ES-I3 (cell line): Measurements from ENCODE around the gene ZCCHC24.

ENCODE experiments used
- H3K36me3 ChIP-seq: 2 replicates; pipeline ENCODE4 v1.6.1; 2013; ENCODE audit warnings: mild to moderate bottlenecking, low read length, control low read depth, moderate library complexity; ENCODE audit not compliant: insufficient read depth
- H3K4me1 ChIP-seq: 2 replicates; pipeline ENCODE4 v1.6.1; 2013; ENCODE audit warnings: mild to moderate bottlenecking, control low read depth, low read length; ENCODE audit not compliant: insufficient read depth
- H3K9ac ChIP-seq: 2 replicates; pipeline ENCODE4 v1.6.1; 2013; ENCODE audit warnings: low read depth, mild to moderate bottlenecking, low read length, moderate library complexity
- H3K9me3 ChIP-seq: 2 replicates; pipeline ENCODE4 v1.6.1; 2013; ENCODE audit warnings: mild to moderate bottlenecking, low read length, moderate library complexity; ENCODE audit not compliant: control insufficient read depth, insufficient read depth

Gene ZCCHC24

GRCh38 chr10:79391231-79392019, 54.0 kb downstream of the ZCCHC24 start:
- no peak overlapping the region for H3K9ac ChIP-seq
- H3K9me3 ChIP-seq: no peaks in the 10 kb centered on the region
- H3K36me3 ChIP-seq: no peaks in the 10 kb centered on the region
- peaks cover under 1% of the 10 kb centered on the region; the same call in 1 of the 2 replicates for H3K4me1 ChIP-seq

GRCh38 chr10:79390551-79391229, 54.7 kb downstream of the ZCCHC24 start:
- H3K4me1 ChIP-seq: peaks cover 3% of the 10 kb centered on the region; the same call in 1 of the 2 replicates
- H3K9ac ChIP-seq: no peak overlapping the region

GRCh38 chr10:79390057-79390456, 55.4 kb downstream of the ZCCHC24 start:
- H3K9me3 ChIP-seq: no peaks in the 10 kb centered on the region
- H3K36me3 ChIP-seq: no peaks in the 10 kb centered on the region
- peaks cover 3% of the 10 kb centered on the region; the same call in 1 of the 2 replicates for H3K4me1 ChIP-seq
- no peak overlapping the region for H3K9ac ChIP-seq

More at GRCh38 chr10:79390551-79391229, 54.7 kb downstream of the ZCCHC24 start:
- Histone ChIP-seq H3K9me3 (no peaks in the 10 kb centered on the region), H3K36me3 (no peaks in the 10 kb centered on the region)

- Histone ChIP-seq H3K9ac (no peak overlapping the region), H3K36me3 (no peaks in the 10 kb centered on the region)
Observed at GRCh38 chr10:79387974-79388850, 57.2 kb downstream of the ZCCHC24 start.

GRCh38 chr10:79387466-79387973, 57.9 kb downstream of the ZCCHC24 start:
- no peaks in the 10 kb centered on the region for H3K9me3 ChIP-seq
- no peaks in the 10 kb centered on the region for H3K36me3 ChIP-seq
- no peak overlapping the region for H3K9ac ChIP-seq
- peaks cover 3% of the 10 kb centered on the region; the same call in 1 of the 2 replicates for H3K4me1 ChIP-seq

More at GRCh38 chr10:79387974-79388850, 57.2 kb downstream of the ZCCHC24 start:
- no peaks in the 10 kb centered on the region for H3K9me3 ChIP-seq
- peaks cover 3% of the 10 kb centered on the region; the same call in 1 of the 2 replicates for H3K4me1 ChIP-seq

GRCh38 chr10:79386637-79387465, 58.6 kb downstream of the ZCCHC24 start:
- H3K36me3 ChIP-seq: no peaks in the 10 kb centered on the region
- H3K4me1 ChIP-seq: peaks cover 9% of the 10 kb centered on the region; the same call in 1 of the 2 replicates
- no peak overlapping the region for H3K9ac ChIP-seq
- H3K9me3 ChIP-seq: no peaks in the 10 kb centered on the region

- no peaks in the 10 kb centered on the region for H3K9me3 ChIP-seq
- H3K9ac ChIP-seq: no peak overlapping the region
- H3K36me3 ChIP-seq: no peaks in the 10 kb centered on the region
- H3K4me1 ChIP-seq: peaks cover 14% of the 10 kb centered on the region; the same call in 1 of the 2 replicates
Observed at GRCh38 chr10:79385804-79386531, 59.5 kb downstream of the ZCCHC24 start.

GRCh38 chr10:79385392-79385795, 60.0 kb downstream of the ZCCHC24 start:
- Histone ChIP-seq H3K9ac (no peak overlapping the region), H3K9me3 (no peaks in the 10 kb centered on the region), H3K36me3 (no peaks in the 10 kb centered on the region), H3K4me1 (peaks cover 14% of the 10 kb centered on the region; the same call in 1 of the 2 replicates)

GRCh38 chr10:79384773-79385391, 60.5 kb downstream of the ZCCHC24 start:
- H3K9me3 ChIP-seq: no peaks in the 10 kb centered on the region
- no peak overlapping the region for H3K9ac ChIP-seq
- no peaks in the 10 kb centered on the region for H3K36me3 ChIP-seq
- H3K4me1 ChIP-seq: peaks cover 14% of the 10 kb centered on the region; the same call in 1 of the 2 replicates

GRCh38 chr10:79383974-79384606, 61.3 kb downstream of the ZCCHC24 start:
- no peaks in the 10 kb centered on the region for H3K36me3 ChIP-seq
- H3K9me3 ChIP-seq: no peaks in the 10 kb centered on the region
- no peak overlapping the region for H3K9ac ChIP-seq
- peaks cover 14% of the 10 kb centered on the region; the same call in 1 of the 2 replicates for H3K4me1 ChIP-seq

GRCh38 chr10:79382491-79382941, 62.9 kb downstream of the ZCCHC24 start:
- H3K9me3 ChIP-seq: no peaks in the 10 kb centered on the region

GRCh38 chr10:79381804-79382221, 63.6 kb downstream of the ZCCHC24 start:
- no peak overlapping the region for H3K9ac ChIP-seq
- peaks cover 14% of the 10 kb centered on the region; the same call in 1 of the 2 replicates for H3K4me1 ChIP-seq
- no peaks in the 10 kb centered on the region for H3K36me3 ChIP-seq
- H3K9me3 ChIP-seq: no peaks in the 10 kb centered on the region

More at GRCh38 chr10:79382491-79382941, 62.9 kb downstream of the ZCCHC24 start:
- H3K36me3 ChIP-seq: no peaks in the 10 kb centered on the region
- peaks cover 14% of the 10 kb centered on the region; the same call in 1 of the 2 replicates for H3K4me1 ChIP-seq
- no peak overlapping the region for H3K9ac ChIP-seq
